ENCODE data around the gene MEI1.

Gene MEI1

GRCh38 chr22:41848468-41848867 is 149.2 kb downstream of the MEI1 start:
- no peak overlapping the region for H3K4me3 ChIP-seq (ENCODE audit: low read depth, low read length)
- TF ChIP-seq CTCF (IDR thresholded peaks at IDR 0.05; ENCODE audit: low read depth, low read length) = no peak
